Measurements from ENCODE around the gene ALAD.

GRCh38 chr9:113427629-113428028 lies 26.5 kb upstream of the ALAD start:
- TF ChIP-seq CSDC2 (CRISPR knock-in tag; IDR thresholded peaks at IDR 0.05), result no peak
- no peak for TF ChIP-seq BACH2 (CRISPR knock-in tag; IDR thresholded peaks at IDR 0.05; ENCODE audit: borderline replicate concordance)
- TF ChIP-seq ZFP3 (CRISPR knock-in tag; IDR thresholded peaks at IDR 0.05), result no peak
- TF ChIP-seq ISL1 (CRISPR knock-in tag; IDR thresholded peaks at IDR 0.05), result no peak
- TF ChIP-seq ZFP30 (CRISPR knock-in tag; IDR thresholded peaks at IDR 0.05), result no peak
- TF ChIP-seq CREB5 (CRISPR knock-in tag; IDR thresholded peaks at IDR 0.05; ENCODE audit: low read depth), result no peak
- TF ChIP-seq PPARA (CRISPR knock-in tag; IDR thresholded peaks at IDR 0.05; ENCODE audit: borderline replicate concordance), result no peak
- TF ChIP-seq RARB (CRISPR knock-in tag; IDR thresholded peaks at IDR 0.05), result no peak
- TF ChIP-seq, protein P1, sequence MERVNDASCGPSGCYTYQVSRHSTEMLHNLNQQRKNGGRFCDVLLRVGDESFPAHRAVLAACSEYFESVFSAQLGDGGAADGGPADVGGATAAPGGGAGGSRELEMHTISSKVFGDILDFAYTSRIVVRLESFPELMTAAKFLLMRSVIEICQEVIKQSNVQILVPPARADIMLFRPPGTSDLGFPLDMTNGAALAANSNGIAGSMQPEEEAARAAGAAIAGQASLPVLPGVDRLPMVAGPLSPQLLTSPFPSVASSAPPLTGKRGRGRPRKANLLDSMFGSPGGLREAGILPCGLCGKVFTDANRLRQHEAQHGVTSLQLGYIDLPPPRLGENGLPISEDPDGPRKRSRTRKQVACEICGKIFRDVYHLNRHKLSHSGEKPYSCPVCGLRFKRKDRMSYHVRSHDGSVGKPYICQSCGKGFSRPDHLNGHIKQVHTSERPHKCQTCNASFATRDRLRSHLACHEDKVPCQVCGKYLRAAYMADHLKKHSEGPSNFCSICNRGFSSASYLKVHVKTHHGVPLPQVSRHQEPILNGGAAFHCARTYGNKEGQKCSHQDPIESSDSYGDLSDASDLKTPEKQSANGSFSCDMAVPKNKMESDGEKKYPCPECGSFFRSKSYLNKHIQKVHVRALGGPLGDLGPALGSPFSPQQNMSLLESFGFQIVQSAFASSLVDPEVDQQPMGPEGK (CRISPR knock-in tag; IDR thresholded peaks at IDR 0.05; ENCODE audit: borderline replicate concordance), result no peak
- no peak for TF ChIP-seq ZNF70 (CRISPR knock-in tag; IDR thresholded peaks at IDR 0.05)

Data from SK-N-SH treated with all-trans-retinoic acid at 6 μM for 48 hours (cell line).